ENCODE measurements around the gene GRIN2A.
A peak's percentile ranks its signal among the peaks of the same experiment; 100 is the strongest.

GRIN2A gene

DNA sequence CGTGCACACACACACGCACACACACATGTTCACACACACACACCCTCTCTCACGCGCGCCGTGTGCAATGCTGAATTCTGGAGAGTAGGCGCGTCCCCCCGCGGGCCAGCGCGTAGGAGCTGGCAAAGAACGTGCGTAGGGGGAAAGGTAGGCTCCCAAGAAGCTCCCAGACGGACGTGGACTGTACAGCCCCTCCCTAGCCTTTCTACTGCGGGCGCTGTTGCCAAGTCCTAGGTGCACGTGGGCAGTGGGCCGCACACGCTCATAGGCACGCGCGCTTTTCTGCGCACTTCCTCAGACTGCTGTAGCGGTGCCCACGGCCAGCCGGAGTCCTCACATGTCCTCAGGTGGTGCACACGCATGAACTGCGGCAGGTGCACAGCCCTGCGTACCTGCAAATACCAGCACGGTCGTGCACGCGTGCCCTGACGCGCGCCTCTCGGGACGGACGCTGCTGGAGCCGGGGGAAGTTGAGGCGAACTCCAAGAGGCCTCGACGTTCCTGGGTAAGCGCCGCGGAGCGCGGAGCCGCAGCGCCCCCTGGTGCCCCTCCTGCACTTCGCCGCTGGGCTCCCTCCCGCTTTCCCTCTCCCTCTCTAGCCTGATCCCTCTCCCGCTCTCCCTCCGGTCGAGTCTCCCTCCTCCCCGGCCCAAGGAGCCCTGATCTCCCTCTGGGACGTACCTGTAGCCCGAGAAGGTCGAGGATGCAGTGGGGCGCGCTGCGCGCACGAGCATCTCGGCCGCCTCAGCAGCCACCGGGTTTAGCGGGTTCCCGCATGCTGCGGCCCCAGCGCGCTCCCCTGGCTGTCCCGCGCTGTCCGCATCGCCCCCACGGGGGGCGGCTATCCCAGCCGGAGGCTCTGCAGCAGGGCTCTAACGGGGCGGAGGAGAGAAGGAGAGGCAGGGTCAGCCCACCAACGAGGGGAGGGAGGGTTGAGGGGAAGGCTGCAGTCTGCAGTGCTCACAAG is 749 bp downstream of the GRIN2A start:
- peak in 1 of 2 donors; percentile 38 for DNase-seq (ENCODE audit: low read depth in 2 of 2)

DNA sequence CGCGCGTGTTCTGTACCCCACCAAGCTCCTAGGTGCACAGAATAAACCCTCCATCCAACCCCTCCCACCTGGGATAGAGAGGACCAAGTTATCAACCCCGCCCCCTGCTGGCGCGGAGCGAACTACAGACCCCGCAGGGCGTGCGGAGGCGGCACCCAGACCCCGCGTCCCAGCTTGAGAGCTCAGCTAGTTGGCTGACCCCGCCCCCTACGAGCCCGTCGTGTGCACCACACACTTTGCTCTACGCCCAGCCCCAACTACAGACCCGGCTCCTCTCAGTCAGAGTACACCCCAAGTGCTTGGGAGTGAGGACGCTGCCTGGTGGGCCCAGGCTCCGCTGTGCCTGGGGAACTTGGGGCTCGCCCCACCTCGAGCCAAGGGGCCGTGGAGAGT is 1.5 kb downstream of the GRIN2A start:
- peak in 1 of 2 donors; percentile 18 for DNase-seq (ENCODE audit: low read depth in 2 of 2)

DNA sequence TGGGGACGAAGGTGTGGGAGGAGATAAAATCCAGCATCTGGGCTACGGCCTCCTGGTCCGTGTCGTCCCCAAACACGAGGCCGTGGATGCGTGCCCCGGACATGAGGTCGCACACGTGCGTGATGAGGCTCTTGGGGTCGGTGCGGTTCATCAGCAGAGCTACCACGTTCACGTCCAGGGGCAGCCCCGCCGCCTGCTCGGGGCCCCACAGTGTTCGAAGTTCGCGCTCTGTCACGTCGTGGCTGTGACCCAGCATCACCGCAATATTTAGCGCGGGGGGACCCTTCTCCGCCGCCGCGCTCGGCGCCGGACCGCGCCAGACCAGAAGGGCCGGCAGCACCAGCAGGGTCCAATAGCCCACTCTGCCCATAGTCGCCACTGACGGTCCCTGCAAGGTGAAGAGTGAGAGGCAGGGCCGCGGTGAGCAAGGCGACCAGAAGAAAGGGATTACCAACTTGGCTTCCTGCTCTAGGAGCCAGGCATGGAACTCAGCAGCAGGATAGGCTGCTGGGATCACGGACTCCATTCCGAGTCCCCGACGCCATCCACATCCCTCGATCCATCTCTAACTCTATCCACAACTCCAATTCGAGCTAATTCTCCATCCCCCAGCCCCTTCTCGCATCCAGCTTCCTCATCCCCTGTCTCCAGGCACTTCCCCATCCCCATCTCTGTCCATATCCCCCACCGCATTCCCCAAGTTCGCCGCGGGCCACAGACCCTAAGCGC is 2.0 kb downstream of the GRIN2A start:
- no peak for DNase-seq (ENCODE audit: low read depth in 2 of 2)

- no peak for DNase-seq (ENCODE audit: low read depth in 2 of 2)
These were observed 3.7 kb downstream of the GRIN2A start for GRCh38 chr16:10178526-10178925.

- DNase-seq (ENCODE audit: low read depth in 2 of 2) = no peak
These were observed 4.1 kb downstream of the GRIN2A start for GRCh38 chr16:10178080-10178479.

DNA sequence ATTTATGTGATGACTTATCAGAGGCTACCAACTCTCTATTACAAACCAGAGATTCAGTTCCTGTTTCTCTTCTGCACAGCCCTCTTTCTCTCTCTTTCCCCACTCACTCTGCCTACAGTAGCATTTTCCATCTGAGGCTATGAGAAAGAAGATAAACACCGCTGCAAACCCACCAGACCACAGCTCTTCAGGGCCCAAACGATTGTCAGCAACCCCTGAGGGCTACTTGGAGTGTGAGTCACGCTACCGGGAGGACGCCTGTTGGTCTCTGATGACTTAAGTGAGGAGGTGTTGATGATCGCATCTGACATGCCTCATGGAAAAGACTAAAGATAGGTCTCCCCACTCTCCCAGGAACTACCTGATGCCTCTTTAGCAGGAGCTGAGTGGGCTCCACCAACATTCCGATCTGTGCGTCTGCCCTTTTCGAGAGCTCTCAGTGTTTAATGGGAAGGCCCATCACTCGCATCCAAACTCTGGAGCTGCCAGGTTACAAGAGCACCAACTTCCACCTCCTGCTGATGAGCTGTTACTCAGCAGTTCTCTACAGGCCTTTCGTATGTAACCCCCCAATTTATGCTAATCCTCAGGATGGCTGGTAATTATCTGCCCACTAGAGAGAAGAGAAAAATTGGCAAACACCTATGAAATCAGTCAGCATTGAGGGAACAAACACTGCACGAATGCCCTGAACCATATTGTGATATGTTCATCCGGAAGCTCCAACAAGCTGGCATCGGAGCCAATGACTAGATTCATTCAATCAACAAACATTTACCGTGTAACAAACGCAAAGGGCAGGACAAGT is 9.2 kb downstream of the GRIN2A start:
- DNase-seq (ENCODE audit: low read depth in 2 of 2) = no peak

- DNase-seq (ENCODE audit: low read depth in 2 of 2) = no peak
These were observed 11.0 kb downstream of the GRIN2A start for GRCh38 chr16:10171221-10171620.

DNA sequence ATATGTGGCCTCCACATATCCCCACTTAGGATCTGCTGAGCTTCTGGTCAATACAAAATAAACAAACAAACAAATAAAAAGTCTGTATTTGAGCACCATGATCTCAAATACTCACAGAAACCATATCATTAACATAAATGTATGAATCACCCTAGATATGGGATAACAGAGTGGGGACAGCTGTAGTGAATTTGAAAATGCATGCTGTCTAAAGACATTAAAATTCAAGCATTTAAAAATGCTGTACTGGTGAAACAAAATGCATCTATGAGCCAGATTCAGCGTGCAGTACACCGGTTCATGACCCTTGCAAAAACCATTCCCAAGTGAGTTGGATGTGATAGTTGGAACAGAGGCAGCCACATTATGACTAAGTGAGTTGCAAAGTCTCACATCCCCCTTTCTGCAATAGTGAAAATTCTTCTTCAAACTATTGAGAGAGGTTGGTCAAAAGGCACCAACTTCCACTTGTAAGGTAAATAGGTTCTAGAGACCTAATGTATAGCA is 12.3 kb downstream of the GRIN2A start:
- no peak for DNase-seq (ENCODE audit: low read depth in 2 of 2)

DNA sequence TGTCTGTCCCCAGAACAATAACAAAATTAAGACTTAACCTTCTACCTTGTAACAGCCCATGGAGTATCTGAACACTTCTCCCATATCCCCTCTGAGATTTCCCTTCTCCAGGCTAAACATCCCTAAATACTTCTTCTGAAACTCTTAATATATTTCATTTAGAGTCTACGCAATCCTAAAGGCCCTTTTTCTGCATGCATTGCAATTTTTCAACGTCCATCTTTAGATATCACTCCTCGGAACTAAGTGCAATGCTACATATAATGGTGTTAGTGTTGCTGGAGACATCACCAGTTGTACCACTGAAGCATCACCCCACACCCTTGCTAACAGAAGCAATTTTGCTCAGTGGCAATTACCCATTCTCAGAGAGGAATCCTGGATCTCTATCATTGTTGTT is 13.2 kb downstream of the GRIN2A start:
- DNase-seq (ENCODE audit: low read depth in 2 of 2) = no peak

- DNase-seq (ENCODE audit: low read depth in 2 of 2) = no peak
These were observed 14.0 kb downstream of the GRIN2A start for GRCh38 chr16:10168258-10168657.

GRCh38 chr16:10165643-10166042 is 16.6 kb downstream of the GRIN2A start:
- DNase-seq (ENCODE audit: low read depth in 2 of 2) = no peak

- no peak for DNase-seq (ENCODE audit: low read depth in 2 of 2)
These were observed 19.2 kb downstream of the GRIN2A start for GRCh38 chr16:10162981-10163380.

DNA sequence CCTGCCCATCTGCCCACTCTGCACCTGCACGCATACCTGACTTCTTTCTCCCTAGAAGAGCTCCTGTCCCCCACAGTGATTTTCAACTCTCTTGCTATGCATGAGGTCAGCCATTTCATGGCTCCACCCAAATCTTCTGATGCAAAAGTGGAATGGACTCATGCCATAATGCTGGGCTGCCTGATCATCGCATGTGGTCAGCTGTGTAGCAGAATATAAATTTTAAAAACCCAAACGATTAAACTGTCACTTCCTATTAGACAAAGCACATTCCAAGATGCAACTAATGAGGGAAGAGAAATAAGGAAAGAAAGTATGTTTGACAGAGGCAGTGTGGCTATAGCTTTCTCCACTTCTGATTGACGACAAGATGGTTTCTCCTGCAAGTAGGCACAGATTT is 26.1 kb downstream of the GRIN2A start:
- no peak for DNase-seq (ENCODE audit: low read depth in 2 of 2)

DNA sequence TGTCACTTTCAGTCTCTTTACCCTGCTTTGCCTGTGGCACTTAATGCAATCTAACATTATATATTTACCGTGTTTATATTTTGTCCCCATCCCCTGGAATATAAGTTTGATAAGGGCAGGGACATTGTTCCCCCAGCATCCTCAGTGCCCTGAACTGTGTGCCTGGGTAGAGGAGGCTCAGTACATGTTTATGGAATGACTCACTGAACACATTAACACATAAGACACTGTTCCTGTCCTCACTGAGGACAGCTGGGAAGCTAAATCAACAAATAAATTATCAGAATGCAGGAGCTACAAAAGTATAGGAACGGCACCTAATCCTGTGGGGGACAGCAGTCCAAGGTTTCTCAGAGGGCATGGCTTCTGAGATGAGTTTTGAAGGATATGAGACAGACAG is 27.8 kb downstream of the GRIN2A start:
- DNase-seq (ENCODE audit: low read depth in 2 of 2) = no peak

GRCh38 chr16:10153985-10154384 is 28.2 kb downstream of the GRIN2A start:
- no peak for DNase-seq (ENCODE audit: low read depth in 2 of 2)

GRCh38 chr16:10151718-10152117 is 30.5 kb downstream of the GRIN2A start:
- no peak for DNase-seq (ENCODE audit: low read depth in 2 of 2)

DNA sequence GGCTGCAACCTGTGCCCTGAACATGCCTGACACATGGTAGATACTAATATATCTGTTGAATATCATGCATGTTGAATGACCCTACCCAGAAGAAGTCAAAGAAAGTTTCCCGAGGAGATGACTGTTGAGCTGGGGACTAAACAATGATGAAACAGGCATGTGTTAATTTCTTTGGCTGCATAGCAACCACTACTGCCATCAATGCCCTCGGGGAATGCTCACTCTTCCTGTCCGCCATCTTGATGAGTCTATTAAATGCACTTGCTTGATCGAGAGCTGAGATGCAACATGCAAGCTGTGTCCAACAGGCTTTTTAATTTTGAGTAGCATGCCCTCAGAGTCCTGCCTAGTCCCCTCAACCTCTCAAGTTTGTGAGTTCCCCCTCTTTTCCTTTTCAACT is 31.3 kb downstream of the GRIN2A start:
- DNase-seq (ENCODE audit: low read depth in 2 of 2) = no peak

- no peak for DNase-seq (ENCODE audit: low read depth in 2 of 2)
These were observed 36.6 kb downstream of the GRIN2A start for GRCh38 chr16:10145542-10146035.

DNA sequence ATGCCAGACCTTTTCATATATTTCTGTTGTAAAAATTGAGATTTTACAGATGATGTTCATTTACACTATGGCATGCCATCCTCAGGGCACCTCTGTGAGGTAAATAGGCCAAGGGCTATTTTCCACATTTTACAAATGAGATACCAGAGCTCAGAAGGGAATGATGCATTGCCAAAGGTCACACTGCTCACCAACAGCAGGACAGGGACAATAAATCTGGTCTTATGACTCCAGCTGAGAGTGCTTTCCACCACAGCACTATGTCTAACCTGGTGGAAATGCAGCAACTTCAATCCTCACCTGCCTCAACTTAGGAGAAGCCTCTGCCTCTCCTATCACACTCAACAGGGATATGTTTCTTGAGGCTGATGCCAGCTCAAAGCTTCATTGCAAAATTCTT is 40.6 kb downstream of the GRIN2A start:
- no peak for DNase-seq (ENCODE audit: low read depth in 2 of 2)

GRCh38 chr16:10138881-10139280 is 43.3 kb downstream of the GRIN2A start:
- DNase-seq (ENCODE audit: low read depth in 2 of 2) = no peak

GRCh38 chr16:10137341-10137740 is 44.9 kb downstream of the GRIN2A start:
- no peak for DNase-seq (ENCODE audit: low read depth in 2 of 2)

- DNase-seq (ENCODE audit: low read depth in 2 of 2) = no peak
These were observed 45.3 kb downstream of the GRIN2A start for GRCh38 chr16:10136916-10137315.

All from stimulated activated CD4-positive, alpha-beta T cell treated with anti-CD3 and anti-CD28 coated beads, Interleukin-15, amount 100 ng/mL, for 48 hours (primary cell).